Spleen (tissue), 7 donors: ENCODE data around the gene R3HDML.
A peak's percentile ranks its signal among the peaks of the same experiment; 100 is the strongest.

Experiments
- CTCF ChIP-seq, 11 experiments: fragments of 200-600 bp in 7 of 11; fragments of 450-650 bp in 4 of 11; sonication (generic) in 4 of 11; IDR thresholded peaks in 8 of 11; conservative IDR thresholded peaks in 3 of 11; 1 replicate in 7 of 11; 2 replicates in 4 of 11; pipeline versions ENCODE4 v1.4.0 to v1.8.0; 2016 to 2021; ENCODE audit warnings: antibody characterized with exemption in 11 of 11, inconsistent platforms in 4 of 11, mild to moderate bottlenecking in 1 of 11
- POLR2A ChIP-seq, 3 donors: fragments of 450-650 bp; IDR thresholded peaks; one replicate each; pipeline ENCODE4 v1.5.1; 2017; ENCODE audit warnings: antibody characterized with exemption in 3 of 3, mild to moderate bottlenecking in 1 of 3
- donor health status: DM: no; HTN: no; CAD: no; lungs with moderate emphysema.
- donor health status: DM: no; HTN: no; CAD: no.
- donor health status: DM: no; HTN: no; CAD: no.

GRCh38 chr20:44384423-44385027 is 47.7 kb downstream of the R3HDML start:
- TF ChIP-seq CTCF (IDR thresholded peaks at IDR 0.05 in 8 of 11, conservative IDR thresholded peaks at IDR 0.05 in 3 of 11) (peak; percentile 29 to 88 (median 75)), POLR2A (IDR thresholded peaks at IDR 0.05) (no peak)
